NCI-H1436 (cell line): ENCODE data around the gene DLG5.

ENCODE experiments used
- DNase-seq: peaks from one replicate; lab custom pipeline; 2025; lab: John Stamatoyannopoulos, UW

The DLG5 gene

GRCh38 chr10:77889277-77889903 lies 37.2 kb downstream of the DLG5 start:
- DNase-seq, result no peak

DNA sequence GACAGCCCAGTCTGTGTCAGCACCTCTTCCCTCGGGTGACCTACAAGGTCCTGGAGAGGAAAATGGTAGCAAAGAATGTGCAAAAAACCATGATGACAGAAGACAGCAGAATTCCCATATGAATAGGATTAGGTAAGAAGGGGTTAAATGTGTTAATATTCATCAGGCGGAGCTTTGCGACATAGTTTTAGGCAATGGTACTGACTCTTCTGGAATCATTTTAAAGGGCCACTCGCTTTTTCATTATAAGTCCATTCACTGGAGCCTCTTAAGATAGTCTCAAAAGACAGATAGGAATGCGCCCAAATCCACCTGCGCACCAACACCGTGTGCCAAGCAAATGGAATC lies 38.2 kb downstream of the DLG5 start:
- no peak for DNase-seq

GRCh38 chr10:77887631-77888355 lies 38.8 kb downstream of the DLG5 start:
- no peak for DNase-seq

DNA sequence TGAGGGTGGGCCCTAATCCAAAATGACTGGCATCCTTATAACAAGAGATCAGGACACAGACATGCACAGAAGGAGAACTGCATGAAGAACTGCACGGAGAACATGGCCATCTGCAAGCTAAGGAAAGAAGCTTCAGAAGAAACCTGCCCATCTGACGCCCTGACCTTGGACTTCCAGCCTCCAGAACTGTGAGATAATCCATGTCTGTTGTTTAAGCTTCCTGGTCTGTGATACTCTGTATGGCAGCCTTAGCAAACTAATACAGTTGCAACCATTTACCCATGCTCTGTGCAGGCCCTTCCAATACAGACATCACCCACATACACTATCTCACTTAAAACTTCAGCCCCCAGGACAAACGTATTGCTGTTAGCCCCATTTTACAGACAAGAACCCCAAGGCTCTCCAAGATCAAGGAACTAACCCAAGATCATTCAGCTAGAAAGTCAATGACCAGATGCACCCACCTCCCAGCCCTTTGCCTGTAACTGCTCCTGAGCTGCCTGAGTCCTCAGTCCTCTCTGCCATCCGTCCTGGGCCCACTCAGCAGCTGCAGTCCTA lies 39.7 kb downstream of the DLG5 start:
- DNase-seq, result no peak

DNA sequence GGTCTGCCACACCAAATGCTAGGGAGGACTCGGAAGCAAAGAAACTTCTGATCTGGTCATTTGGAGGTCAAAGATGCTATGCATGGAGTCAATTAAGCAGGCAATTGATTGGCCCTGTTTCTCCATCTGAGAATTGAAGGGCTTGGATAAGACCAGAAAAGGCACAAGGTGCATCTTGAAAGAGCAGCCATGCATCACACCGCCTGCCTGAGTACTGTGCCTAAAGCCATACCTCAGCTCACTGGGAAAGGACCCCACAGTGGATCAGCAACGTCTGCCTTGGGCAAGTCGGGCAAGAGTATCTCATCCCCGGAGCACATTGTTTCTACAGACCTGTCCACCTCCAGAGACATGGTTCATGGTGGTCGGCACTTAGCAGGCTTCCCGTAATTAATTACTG lies 42.4 kb downstream of the DLG5 start:
- DNase-seq, result no peak

DNA sequence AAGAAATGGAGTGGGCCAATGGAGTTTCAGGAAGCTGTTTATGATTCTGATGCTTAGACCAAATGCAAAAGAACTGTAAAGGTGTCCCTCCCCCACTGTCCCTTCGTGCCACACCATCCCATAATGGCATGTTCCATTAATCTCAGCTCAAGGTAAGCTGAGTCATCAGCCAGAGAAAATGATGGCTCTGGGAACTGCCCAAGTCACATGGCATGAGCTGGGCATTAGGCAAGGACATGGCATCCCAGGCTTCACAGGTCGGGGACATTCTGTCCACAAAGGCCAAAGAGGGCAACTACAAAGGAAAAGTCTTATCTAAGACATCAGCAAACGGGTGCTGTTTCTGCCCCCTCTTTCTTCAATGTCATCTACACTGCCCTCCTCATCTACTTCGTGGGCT lies 44.9 kb downstream of the DLG5 start:
- DNase-seq, result no peak

DNA sequence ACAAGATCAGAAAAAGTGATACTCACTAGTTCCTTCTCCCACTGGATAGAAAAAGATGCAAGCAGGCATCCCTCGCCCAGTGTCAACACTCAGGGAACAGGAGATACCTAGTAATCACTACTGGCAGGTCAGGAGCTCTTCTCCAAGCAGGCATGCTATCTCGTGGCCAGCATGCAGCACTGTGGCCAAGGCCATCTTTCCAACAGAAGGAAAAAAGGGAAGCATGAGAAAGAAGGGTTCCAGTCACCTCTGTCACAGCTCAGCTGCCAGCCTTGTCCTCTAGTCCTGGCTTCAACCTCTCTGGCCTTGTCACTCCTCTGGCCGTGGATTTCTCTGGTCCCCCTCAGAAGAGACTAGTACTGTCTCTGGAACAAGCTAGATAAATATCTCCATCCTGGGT lies 45.3 kb downstream of the DLG5 start:
- no peak for DNase-seq

DNA sequence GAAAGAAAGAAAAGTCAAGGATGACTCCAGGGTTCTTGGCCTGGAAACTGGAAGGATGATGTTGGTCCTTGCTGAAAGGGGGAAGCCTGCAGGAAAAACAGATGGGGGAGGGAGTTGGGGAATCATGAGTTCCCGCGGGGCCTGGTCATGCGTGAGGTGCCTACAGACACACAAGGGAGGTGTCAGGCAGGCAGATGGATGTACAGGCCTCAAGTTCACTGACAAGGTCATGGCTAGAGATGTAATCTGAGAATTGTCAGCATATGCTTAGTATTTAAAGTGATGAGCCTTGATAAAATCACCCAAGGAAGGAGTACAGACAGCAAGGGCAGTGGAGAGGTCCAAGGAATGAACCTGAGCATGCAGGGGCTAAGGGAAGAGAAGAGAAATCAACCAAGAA lies 46.8 kb downstream of the DLG5 start:
- no peak for DNase-seq

DNA sequence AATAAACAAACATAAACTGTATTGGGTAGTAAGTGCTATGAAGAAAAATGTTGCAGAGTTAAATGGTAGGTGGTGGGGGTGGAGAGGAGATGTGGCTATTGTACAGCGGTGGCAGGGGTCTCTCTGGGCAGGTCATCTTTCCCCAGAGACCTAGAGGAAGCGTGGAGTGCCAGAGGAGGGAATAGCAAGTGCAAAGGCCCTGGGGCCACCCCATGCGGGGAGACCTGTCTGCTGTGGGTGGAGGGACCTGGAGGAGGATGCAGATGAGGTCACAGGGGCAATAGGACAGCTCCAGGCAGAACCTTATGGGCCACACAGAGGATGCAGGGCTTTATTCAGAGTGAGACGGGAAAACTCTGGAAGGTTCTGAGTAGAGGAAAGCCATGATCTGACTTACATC lies 47.5 kb downstream of the DLG5 start:
- no peak for DNase-seq

DNA sequence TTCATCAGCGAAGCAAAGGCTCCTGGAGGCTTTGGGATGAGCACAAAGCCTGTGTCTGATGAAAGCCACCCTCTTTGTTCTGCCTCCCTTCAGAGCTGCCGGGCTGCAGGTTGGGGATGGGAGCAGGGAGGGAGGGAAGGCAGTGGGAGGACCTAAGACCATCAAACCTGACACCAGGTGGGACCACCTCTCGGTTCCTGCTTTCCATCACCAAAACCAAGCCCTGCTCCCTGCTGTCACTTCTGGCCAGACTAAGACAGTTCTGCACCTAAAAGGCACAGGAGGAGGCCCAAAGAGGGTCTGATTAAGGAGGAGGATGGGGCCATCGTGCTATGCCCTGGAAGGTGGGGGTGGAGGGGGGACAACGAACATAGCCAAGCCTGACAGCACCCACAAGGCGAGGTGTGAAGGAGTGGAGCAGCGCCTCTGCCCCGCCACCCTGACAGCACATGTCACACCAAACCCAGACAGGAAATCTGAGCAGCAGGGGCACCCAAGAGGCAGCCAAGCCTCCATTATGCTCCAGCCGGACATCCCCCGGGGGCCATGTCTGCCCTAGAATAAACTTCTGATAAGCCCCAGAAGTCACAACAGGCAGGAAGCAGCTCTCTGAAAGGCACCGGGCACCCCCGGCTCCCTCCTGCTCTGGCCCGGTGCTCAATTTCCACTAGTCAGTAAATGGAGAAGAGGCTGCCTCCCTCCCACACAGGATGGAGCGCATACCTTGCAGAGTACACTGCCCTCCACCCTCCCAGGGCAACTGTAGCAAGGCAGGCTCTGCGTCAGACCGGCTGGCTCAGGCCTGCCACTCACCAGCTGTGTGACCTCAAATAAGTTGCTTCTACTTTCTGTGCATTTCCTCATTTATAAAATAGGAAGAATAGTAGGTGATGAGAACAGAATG lies 48.9 kb downstream of the DLG5 start:
- DNase-seq, result no peak

- DNase-seq, result no peak
These were observed 50.8 kb downstream of the DLG5 start for GRCh38 chr10:77875730-77876129.

GRCh38 chr10:77874872-77875271 lies 51.7 kb downstream of the DLG5 start:
- DNase-seq, result no peak

- DNase-seq, result peak; percentile 67
These were observed 52.8 kb downstream of the DLG5 start for GRCh38 chr10:77873536-77874380.

- DNase-seq, result no peak
These were observed 53.5 kb downstream of the DLG5 start for GRCh38 chr10:77872947-77873535.

- no peak for DNase-seq
These were observed 54.2 kb downstream of the DLG5 start for GRCh38 chr10:77872151-77872946.

GRCh38 chr10:77869626-77870420 lies 56.7 kb downstream of the DLG5 start:
- no peak for DNase-seq

GRCh38 chr10:77868523-77868922 lies 58.0 kb downstream of the DLG5 start:
- DNase-seq, result no peak

- DNase-seq, result no peak
These were observed 59.3 kb downstream of the DLG5 start for GRCh38 chr10:77867124-77867719.

- DNase-seq, result no peak
These were observed 60.0 kb downstream of the DLG5 start for GRCh38 chr10:77866598-77866997.
